NCI-H510A treated with DMSO at 0.1 percent for 48 hours (cell line): ENCODE data around the gene MPL.

ENCODE experiments used
- DNase-seq: peaks from one replicate; lab custom pipeline; 2025; lab: John Stamatoyannopoulos, UW

Gene MPL

DNA sequence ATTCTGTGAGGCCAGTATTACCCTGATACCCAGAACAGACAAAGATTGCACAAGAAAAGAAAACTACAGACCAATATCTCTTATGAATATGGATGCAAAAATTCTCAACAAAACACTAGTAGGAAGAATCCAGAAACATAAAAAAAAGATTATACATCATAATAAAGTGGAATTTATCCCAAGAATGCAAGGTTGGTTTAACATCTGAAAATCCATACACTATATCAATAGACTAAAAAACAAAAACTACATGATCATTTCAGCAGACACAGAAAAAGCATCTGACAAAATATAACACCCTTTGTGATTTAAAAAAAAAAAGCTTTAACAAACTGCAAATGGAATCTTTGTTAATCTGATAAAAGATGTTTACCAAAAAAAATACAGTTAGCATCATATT lies 12.2 kb upstream of the MPL start:
- no peak for DNase-seq

DNA sequence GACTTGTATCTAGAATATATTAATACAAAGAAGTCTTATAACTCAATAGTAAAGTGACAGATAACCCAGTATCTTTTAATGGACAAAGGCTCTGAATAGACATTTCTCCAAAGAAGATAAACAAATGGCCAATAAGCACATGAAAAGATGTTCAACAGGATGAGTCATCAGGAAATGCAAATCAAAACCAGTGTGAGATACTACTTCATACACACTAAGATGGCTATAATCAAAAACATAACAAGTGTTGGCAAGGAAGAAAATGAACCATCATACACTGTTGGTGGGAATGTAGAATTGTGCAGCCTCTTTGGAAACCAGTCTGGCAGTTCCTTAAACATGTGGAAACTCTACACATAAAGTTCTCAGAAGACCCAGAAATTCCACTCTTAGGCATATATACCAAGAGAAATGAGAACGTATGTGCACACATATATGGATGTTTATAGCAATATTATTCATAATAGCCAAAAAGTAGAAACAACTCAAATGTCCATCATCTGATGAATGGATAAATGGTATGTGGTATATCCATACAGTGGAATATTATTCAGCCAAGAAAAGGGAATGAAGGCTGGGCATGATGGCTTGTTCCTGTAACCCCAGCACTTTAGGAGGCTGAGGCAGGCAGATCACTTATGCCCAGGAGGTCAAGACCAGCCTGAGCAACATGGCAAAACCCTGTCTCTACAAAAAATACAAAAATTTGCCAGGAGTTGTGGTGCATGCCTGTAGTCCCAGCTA lies 9.9 kb upstream of the MPL start:
- no peak for DNase-seq

GRCh38 chr1:43329995-43330751 lies 7.4 kb upstream of the MPL start:
- DNase-seq, result peak; percentile 46

DNA sequence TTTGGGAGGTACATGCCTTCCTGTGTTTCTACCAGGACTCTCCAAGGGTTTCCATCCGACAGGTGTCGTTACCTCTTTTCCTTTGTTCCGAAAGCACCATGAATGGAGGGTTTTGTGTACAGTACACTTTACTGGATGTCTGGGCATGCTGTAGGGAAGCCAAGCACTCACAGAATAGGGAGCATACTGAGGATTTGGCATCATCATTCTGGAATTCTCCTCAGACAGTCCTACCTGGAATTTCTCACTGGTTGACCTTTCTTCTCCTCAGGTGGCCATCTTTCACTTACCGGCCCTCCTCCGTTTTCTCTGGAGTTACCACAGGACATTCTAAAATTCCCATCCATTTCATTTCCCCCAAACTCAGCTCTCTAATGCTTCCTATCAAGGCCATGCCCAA lies 5.9 kb upstream of the MPL start:
- DNase-seq, result peak; percentile 51

DNA sequence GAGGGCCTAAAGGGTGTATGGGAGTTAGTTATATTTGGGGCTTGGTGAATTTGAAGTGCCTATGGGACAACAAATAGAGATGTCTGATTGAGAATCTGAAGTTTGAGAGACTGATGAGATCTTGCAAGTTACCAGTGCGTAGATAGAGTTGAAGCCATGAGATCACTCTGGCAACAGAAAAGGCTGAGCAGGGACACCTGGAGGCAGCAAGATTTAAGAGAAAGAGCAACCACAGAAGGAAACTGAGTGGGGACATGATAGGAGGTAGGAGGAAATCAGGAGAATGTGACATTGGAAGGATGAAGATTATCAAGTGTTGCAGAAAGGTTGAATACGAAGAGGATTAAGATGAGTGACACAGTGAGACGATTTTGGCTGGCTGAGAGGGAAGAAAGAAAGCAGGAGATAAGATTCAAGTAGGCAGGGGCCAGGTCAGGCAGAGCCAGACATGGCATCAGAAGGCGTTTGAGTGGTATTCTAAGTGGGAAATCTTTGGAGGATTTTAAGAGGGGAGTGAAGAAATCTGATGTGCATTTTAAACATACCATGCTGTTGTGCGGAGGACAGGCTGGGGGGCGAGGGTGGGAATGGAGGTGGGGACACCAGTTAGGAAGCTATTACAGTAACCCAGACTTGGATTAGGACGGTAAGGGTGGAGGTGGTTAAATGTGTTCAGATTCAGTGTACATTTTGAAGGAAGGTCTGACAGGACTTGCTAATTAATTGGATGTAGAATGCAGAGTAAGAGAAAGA lies 3.0 kb upstream of the MPL start:
- no peak for DNase-seq

DNA sequence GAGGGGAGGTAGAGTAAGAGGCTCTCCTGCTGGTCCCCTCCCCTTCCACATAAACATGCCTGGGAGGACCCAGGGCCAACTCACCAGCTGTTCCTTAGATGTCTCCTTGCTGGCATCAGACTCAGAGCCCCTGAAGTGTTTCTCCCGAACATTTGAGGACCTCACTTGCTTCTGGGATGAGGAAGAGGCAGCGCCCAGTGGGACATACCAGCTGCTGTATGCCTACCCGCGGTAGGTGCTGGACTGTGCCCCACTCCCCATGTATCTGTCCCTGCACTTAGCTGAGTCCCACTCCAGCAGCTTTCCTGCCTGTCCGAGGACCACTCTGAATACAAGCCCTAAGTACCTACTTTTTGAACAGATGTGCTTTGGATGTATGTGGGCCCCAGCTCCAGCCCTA lies 383 bp downstream of the MPL start:
- DNase-seq, result no peak

- DNase-seq, result no peak
Measured at GRCh38 chr1:43339584-43340232, 2.1 kb downstream of the MPL start.

GRCh38 chr1:43340559-43340958 lies 2.9 kb downstream of the MPL start:
- DNase-seq, result no peak

DNA sequence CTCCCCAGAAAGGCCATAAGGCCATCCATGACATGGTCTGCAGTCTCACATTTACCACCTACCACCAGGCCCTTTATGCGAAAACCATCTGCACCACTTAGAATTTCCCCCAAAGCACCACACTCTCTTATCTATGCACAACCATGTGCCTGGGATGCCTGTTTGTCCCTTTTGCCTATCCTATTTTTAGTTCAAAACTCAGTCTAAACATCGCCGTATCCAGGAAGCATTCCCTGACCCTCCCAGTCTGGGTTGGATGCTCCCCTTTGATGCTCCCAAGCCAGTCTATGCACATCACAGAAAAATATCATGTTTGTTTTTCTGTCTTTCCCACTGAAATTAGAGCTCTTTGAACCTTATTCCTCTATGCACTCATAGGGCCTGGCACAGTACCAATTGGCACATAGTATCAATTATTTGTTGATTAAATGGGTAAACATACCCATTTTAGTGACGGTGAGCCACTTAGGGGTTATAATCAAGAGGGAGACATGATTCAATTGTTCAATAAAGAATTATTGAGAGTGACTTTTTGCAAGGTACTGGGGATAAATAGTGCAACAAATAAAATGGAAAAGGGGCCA lies 6.7 kb downstream of the MPL start:
- DNase-seq, result no peak

GRCh38 chr1:43345120-43345519 lies 7.5 kb downstream of the MPL start:
- no peak for DNase-seq

DNA sequence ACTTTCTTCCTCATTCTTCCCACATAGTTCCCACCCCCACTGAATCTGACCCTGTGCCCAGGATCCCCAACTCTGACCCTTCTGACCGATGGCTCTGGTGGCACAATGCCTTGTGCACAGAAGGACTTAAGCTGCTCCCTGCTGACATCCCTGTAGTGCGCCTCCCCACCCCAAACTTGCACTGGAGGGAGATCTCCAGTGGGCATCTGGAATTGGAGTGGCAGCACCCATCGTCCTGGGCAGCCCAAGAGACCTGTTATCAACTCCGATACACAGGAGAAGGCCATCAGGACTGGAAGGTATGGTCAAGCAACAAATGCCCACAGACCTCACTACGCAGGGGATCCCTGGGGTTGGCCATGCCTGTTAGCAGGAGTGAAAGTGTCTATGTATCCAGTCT lies 9.0 kb downstream of the MPL start:
- DNase-seq, result no peak

DNA sequence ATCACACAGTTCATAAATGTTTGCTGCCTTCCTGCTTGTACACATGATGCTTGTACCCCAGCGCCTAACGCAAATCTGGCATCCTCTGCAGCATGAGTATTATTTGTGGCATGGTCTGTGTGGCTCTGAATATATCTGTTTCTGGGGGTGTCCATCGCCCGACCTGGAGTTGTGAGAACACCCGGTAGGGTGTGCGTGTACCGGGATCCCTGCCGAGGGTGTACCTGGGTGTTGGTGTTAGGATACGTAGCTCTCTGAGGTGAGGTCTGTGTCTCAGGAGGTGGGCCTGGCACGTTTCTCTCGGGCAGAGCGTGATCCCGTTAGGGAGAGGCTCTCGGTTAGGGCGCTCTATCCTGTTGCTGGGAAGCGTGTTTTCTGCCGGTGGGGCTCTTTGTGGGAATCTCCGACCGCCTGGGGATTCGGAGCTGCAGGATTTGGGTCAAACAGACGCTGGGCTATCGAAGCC lies 10.8 kb downstream of the MPL start:
- DNase-seq, result peak; percentile 100

GRCh38 chr1:43348809-43349593 lies 11.4 kb downstream of the MPL start:
- DNase-seq, result peak; percentile 100

GRCh38 chr1:43349594-43350306 lies 12.1 kb downstream of the MPL start:
- DNase-seq, result no peak

GRCh38 chr1:43350976-43351375 lies 13.4 kb downstream of the MPL start:
- DNase-seq, result no peak

DNA sequence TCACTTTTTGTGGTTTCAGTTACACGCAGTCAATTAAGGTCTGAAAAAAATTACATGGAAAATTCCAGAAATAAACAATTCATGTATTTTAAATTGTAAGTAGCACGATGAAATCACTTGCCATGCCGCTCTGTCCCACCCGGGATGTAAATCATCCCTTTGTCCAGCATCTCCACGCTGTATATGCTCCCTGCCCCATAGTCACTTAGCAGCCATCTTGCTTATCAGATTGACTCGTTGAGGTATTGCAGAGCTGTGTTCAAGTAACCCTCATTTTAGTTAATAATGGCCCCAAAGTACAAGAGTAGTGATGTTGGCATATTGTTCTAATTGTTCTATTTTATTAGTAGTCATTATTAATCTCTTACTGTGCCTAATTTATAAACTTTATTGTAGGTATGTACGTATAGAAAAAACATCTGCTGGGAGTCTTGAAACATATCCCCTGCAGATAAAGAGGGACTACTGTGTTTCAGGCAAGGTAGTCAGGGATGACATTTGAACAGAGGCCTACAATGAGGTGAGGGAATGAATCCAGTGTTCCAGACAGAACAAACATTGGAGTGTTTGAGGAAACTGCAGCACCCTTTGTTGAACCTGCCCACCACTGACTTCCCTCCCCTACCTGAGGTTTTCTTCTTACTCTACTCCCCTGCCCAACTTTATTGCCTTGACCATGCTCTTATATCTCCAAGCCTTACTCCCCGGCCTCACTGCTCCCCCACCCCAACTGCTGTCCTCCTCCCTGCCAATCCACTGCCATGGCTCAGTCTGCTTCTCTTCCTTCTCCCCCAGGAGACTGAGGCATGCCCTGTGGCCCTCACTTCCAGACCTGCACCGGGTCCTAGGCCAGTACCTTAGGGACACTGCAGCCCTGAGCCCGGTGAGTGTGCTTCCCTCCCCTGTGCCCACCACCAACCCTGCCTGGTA lies 14.1 kb downstream of the MPL start:
- DNase-seq, result no peak

DNA sequence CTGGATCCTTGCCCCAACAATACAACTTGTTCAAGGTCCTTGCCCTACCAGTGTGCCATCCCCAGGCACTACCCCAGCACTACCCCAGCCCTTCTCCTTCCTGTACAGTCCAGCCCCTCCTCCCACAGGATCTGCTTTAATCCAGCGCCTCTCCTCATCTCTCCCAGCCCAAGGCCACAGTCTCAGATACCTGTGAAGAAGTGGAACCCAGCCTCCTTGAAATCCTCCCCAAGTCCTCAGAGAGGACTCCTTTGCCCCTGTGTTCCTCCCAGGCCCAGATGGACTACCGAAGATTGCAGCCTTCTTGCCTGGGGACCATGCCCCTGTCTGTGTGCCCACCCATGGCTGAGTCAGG lies 14.7 kb downstream of the MPL start:
- no peak for DNase-seq

DNA sequence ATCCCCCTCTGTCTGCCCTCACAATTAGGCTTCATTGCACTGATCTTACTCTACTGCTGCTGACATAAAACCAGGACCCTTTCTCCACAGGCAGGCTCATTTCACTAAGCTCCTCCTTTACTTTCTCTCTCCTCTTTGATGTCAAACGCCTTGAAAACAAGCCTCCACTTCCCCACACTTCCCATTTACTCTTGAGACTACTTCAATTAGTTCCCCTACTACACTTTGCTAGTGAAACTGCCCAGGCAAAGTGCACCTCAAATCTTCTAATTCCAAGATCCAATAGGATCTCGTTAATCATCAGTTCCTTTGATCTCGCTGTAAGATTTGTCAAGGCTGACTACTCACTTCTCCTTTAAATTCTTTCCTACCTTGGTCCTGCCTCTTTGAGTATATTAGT lies 15.3 kb downstream of the MPL start:
- no peak for DNase-seq

- DNase-seq, result no peak
Measured at GRCh38 chr1:43354471-43354870, 16.9 kb downstream of the MPL start.
